HG02759 (cell line): Measurements from ENCODE around the gene NFAM1.

Experiments used
- ATAC-seq: cut with Tn5 transposase; IDR thresholded peaks from one replicate; pipeline ENCODE4 v1.9.1; 2021; ENCODE audit warnings: mild to moderate bottlenecking, moderate library complexity; ENCODE audit not compliant: unreplicated experiment

NFAM1 gene

DNA sequence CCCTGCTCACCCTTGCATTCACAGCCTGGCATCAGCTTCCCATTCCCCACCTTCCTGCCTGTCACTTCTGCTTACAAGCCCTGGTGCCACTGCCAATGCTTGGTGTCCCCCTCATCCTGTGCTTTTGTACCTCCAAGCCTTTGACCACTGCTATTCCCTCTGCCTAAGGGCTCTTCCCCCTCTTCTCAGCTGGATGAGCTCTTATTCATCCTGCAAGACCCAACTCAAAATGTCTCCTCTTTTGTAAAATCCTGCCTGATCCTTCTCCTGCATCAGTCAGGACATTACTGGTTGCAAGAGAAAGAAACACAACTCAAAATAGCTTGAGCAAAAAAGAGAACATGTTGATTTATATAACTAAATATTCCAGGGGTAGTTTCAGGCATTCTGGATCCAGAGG, 94.8 kb downstream of the NFAM1 start:
- ATAC-seq, result no peak

GRCh38 chr22:42336527-42337227, 95.5 kb downstream of the NFAM1 start:
- ATAC-seq, result no peak

DNA sequence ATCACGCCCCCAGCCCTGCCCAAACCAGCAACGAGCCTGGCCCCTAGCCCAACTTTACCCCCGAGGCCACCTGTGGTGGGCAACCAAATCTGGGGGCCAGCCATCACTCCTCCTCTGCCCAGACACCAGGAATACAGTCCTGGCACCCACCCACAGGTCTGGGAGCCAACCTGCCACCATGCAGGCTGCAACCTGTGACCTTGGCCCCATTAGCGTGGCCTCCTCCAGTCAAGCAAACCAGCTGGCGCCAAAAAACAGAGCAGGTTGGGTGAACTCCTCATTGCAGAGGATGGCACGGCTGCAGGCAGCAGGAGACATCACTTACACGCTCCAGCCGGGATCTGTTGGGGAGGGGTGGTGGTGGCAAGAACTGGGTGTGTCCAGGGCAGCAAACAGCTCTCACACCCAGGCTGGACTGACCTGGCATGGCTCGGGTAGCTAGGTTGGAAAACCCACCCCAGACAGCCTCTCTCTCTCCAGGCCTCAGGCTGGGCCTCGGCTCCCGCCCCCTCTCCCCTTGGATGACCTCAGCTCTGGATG, 96.3 kb downstream of the NFAM1 start:
- ATAC-seq, result no peak

DNA sequence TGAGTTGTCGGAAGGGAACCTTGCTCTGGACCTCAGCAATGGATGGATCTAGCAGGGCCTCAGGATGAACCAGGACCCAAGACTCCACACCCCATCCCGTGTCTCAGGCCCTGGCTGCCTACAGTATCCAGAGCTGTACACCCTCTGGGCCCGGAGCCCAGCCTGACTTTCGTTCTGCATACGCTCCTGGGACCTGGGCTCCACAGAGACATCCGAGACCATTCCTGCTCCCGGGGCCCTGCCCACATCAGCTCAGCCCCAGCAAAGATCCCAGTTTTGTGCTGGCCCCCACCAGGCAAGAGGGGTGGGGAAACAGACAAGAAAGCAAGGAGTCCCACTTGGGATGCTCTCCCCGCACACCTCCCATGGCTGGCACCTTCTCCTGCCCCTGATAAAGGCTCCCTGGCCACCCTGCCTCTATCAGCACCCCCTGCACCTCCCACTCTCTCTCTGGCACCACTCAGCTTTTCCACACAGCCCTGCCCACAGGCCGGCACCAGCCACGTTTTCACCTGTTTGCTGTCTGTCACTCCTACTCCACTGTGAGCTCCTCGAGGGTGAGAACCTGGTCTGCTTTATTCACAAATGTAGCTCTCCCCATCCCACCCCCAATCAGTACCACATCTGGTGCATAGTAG, 97.2 kb downstream of the NFAM1 start:
- ATAC-seq, result no peak

- no peak for ATAC-seq
Observed at GRCh38 chr22:42333544-42333943, 98.7 kb downstream of the NFAM1 start.

GRCh38 chr22:42332089-42332488, 100.1 kb downstream of the NFAM1 start:
- ATAC-seq, result no peak

GRCh38 chr22:42331014-42331413, 101.2 kb downstream of the NFAM1 start:
- no peak for ATAC-seq
